Left ventricle myocardium inferior (tissue), 1 donor: ENCODE data around the gene MACROD2. TPM values are rescaled to one million over a fixed set of nuclear protein-coding genes. Genes with fewer than 3 reads are reported as not detected.

ENCODE experiments used
- DNase-seq: peaks from one replicate; pipeline ENCODE4 v3.0.0-alpha.2; 2020
- H3K27ac ChIP-seq: fragments of 200-600 bp; replicated peaks from 2 replicates; pipeline ENCODE4 v1.8.0; 2021
- H3K27me3 ChIP-seq: fragments of 200-600 bp; 2 replicates; pipeline ENCODE4 v1.8.0; 2021; ENCODE audit warnings: low read depth
- H3K36me3 ChIP-seq: fragments of 200-600 bp; 2 replicates; pipeline ENCODE4 v1.8.0; 2021
- H3K4me1 ChIP-seq: fragments of 200-600 bp; 2 replicates; pipeline ENCODE4 v1.8.0; 2021
- H3K4me3 ChIP-seq: fragments of 200-600 bp; 2 replicates; pipeline ENCODE4 v1.8.0; 2021; ENCODE audit warnings: mild to moderate bottlenecking, moderate library complexity
- H3K9me3 ChIP-seq: fragments of 200-600 bp; replicated peaks from 2 replicates; pipeline ENCODE4 v1.8.0; 2021
- intact Hi-C: fragments of 100-400 bp; cut with micrococcal nuclease; formaldehyde crosslinking; loops from one replicate; pipeline ENCODE4 v1.11.0; 2022
- total RNA-seq: library from RNA; stranded (reverse); fragmentation: NEBNext Ultra II Directional; extraction: Animal tissue kit (Norgen Biotek cat#: 25700); gene quantifications from one replicate; pipeline ENCODE4 v1.2.1, GENCODE V29; 2021
- TF ChIP-seq, protein P1 (sequence below): fragments of 200-600 bp; IDR thresholded peaks from 2 replicates; pipeline ENCODE4 v1.8.0; 2021; ENCODE audit warnings: antibody characterized with exemption, mild to moderate bottlenecking, borderline replicate concordance
- donor health status: DM: no; HTN: yes; CAD: no; lungs with severe emphysema.

The MACROD2 gene
- total RNA-seq, 1 donor from 2014 or later, result 3.6 TPM

DNA sequence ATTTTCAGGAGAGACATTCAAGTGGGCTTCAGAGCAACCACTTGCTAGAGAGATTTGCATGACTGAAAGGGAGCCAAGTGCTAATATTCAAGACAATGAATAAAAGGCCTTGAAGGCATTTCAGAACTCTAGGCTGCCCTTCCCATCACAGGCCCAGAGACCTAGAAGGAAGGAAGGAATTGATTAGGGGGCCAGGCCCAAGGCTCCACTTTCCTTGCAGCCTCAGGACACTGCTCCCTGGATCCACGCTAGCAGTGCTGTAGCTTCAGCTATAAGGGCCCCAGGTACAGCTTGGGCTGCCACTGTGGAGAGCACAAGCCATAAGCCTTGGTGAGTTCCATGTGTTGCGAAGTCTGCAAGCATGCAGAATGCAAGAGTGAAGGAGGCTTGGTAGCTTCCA lies 1074.0 kb downstream of the MACROD2 start:
- DNase-seq, result no peak
- H3K9me3 ChIP-seq, result peaks cover 4% of the 10 kb centered on the region
- no peaks in the 10 kb centered on the region for H3K27me3 ChIP-seq
- no peak overlapping the region for H3K27ac ChIP-seq
- intact Hi-C loops, result no loop called here
- TF ChIP-seq, protein P1, sequence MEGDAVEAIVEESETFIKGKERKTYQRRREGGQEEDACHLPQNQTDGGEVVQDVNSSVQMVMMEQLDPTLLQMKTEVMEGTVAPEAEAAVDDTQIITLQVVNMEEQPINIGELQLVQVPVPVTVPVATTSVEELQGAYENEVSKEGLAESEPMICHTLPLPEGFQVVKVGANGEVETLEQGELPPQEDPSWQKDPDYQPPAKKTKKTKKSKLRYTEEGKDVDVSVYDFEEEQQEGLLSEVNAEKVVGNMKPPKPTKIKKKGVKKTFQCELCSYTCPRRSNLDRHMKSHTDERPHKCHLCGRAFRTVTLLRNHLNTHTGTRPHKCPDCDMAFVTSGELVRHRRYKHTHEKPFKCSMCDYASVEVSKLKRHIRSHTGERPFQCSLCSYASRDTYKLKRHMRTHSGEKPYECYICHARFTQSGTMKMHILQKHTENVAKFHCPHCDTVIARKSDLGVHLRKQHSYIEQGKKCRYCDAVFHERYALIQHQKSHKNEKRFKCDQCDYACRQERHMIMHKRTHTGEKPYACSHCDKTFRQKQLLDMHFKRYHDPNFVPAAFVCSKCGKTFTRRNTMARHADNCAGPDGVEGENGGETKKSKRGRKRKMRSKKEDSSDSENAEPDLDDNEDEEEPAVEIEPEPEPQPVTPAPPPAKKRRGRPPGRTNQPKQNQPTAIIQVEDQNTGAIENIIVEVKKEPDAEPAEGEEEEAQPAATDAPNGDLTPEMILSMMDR, result no peak
- H3K4me3 ChIP-seq, result no peak overlapping the region
- no peaks in the 10 kb centered on the region for H3K36me3 ChIP-seq
- no peaks in the 10 kb centered on the region for H3K4me1 ChIP-seq

DNA sequence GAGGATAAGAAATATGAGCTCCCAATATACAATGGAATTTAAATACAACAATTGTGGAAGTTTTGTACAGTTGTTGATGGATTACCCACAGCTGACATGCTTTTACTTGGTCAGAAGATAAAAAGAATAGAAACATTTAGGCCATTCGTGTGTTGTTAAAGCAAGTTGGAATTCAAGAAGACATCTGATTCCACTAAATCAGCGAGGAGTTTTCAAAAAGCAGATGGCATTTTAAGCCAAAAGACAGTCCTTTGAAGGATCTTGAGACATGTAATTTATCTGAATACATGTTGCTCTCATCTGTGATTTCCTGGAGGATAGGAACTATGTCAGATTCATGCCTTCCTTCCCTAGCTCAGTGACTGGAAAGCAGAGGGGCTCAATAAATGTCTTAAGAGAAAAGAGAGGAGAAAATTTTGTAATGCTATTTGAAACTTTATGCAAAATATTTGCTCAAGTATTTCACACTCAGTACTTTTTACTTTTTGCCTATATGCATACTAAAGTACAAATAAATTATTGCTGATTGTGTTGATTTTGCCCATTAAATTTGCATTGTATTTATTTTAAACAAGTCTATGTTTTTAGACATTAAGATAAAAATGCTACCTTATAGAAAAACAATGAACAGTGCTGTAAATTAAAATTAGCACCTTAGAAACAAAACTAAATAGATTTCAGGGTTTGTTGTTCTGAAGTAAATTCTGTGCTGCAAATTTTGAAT lies 1075.9 kb downstream of the MACROD2 start:
- Histone ChIP-seq H3K36me3 (no peaks in the 10 kb centered on the region), H3K4me3 (no peak overlapping the region), H3K27ac (no peak overlapping the region), H3K4me1 (no peaks in the 10 kb centered on the region), H3K9me3 (peaks cover 4% of the 10 kb centered on the region), H3K27me3 (no peaks in the 10 kb centered on the region)
- TF ChIP-seq, protein P1, result no peak
- intact Hi-C loops, result no loop called here
- DNase-seq, result no peak

DNA sequence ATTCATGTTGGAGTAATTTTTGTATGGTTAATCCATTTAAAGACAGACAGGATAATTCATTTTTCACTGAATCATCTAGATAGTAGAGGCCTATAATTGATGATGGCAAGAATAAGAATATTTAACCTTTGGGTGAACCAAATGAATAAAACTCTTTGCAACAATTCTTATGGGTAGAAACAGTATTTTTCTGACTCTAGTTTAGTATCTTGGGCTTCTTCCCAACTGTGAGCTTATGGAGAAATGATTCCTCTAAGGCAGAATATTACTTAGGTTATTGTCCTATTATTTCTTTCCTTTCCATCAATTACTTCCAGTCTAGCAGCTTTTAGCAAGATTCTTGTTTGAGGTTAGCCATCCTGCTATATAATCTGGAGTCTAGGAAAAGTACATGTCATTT lies 1077.0 kb downstream of the MACROD2 start:
- intact Hi-C loops, result no loop called here
- H3K27ac ChIP-seq, result no peak overlapping the region
- no peaks in the 10 kb centered on the region for H3K4me1 ChIP-seq
- DNase-seq, result no peak
- peaks cover 4% of the 10 kb centered on the region for H3K9me3 ChIP-seq
- no peaks in the 10 kb centered on the region for H3K36me3 ChIP-seq
- H3K27me3 ChIP-seq, result no peaks in the 10 kb centered on the region
- no peak overlapping the region for H3K4me3 ChIP-seq
- TF ChIP-seq, protein P1, result no peak

DNA sequence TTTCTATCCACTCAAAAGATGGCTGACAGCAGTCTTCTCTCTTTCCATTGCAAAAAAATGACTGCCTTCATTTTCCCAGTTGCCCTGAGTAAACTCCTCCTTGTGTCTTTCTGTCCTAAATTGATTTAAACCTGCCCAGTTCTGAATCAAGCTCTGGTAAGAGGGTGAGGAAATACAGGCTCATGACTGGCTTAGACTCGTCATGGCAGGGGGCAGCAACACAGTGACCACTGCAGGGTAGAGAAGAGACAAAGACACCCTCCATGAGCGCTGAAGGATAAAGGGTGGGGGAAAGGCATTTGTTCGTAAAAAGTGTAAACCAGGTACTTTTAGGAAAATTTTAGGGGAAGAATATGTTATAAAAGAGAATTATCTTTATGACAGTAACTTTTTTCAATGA lies 1080.3 kb downstream of the MACROD2 start:
- intact Hi-C loops, result no loop called here
- Histone ChIP-seq H3K9me3 (no peaks in the 10 kb centered on the region), H3K4me1 (no peaks in the 10 kb centered on the region), H3K4me3 (no peak overlapping the region), H3K36me3 (no peaks in the 10 kb centered on the region), H3K27ac (no peak overlapping the region), H3K27me3 (no peaks in the 10 kb centered on the region)
- TF ChIP-seq, protein P1, result no peak
- no peak for DNase-seq

DNA sequence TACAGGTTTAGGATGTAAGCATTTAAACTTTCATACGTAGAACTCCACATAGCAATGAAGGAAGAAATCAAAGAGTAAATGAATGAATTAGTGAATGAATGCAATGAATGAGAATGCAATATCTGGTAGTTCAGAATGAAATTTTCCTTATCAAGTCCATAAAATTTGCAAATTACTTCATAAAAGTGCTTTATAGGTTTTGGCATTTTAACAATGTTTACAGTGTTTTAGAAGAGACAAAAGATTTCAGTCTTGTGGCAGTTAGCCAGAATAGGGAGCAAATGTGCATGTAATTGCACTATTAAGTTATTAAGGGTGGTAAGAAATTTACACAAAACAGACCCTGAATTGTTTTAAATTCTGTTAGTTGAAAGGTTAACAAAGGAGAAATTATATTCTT lies 1081.5 kb downstream of the MACROD2 start:
- intact Hi-C loops, result no loop called here
- TF ChIP-seq, protein P1, result no peak
- no peaks in the 10 kb centered on the region for H3K36me3 ChIP-seq

More for the DNA sequence above, 1081.5 kb downstream of the MACROD2 start:
- no peak for DNase-seq
- H3K27ac ChIP-seq, result no peak overlapping the region
- H3K4me1 ChIP-seq, result no peaks in the 10 kb centered on the region
- no peak overlapping the region for H3K4me3 ChIP-seq
- no peaks in the 10 kb centered on the region for H3K9me3 ChIP-seq
- no peaks in the 10 kb centered on the region for H3K27me3 ChIP-seq
